Measurements from ENCODE around the gene PSMD14.

Gene PSMD14

DNA sequence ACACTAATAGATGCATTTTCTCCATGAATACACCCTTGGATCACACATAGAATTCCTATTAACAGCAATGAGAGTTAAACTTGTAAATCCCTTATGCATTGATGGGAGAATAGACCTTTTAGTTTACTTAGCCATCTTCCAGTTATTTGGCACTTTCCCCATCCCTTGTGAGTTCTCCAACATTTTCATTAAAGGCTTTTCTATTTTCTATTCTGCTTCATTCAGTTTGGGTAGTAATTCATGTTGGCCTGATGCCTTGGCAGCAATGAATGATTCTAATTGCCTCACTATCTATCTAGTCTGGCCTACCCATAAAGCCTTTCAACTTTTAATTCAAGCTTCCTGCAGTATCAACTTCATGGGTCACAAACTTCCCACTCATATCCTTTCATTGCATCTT, 140.2 kb downstream of the PSMD14 start:
- no peak for DNase-seq (ENCODE audit: low read depth in 2 of 2)

Data from fibroblast of skin of left quadriceps (primary cell).